MG63 (cell line): ENCODE results near the gene RASA3. TPM values are rescaled to one million over a fixed set of nuclear protein-coding genes. Genes with fewer than 3 reads are reported as not detected.

Experiments
- DNase-seq: peaks from one replicate; pipeline ENCODE4 v3.0.0-alpha.2; 2020
- H3K27me3 ChIP-seq: fragments of 250-450 bp; sonication (Bioruptor Pico); 2 replicates; pipeline ENCODE4 v1.5.1; 2020; ENCODE audit warnings: mild to moderate bottlenecking, moderate library complexity
- H3K36me3 ChIP-seq: fragments of 250-450 bp; sonication (Bioruptor Pico); 2 replicates; pipeline ENCODE4 v1.5.1; 2020; ENCODE audit warnings: mild to moderate bottlenecking, moderate library complexity
- H3K4me3 ChIP-seq: fragments of 250-450 bp; sonication (Bioruptor Pico); 2 replicates; pipeline ENCODE4 v1.5.1; 2020; ENCODE audit warnings: mild to moderate bottlenecking, moderate library complexity
- H3K9me3 ChIP-seq: fragments of 250-450 bp; sonication (Bioruptor Pico); 2 replicates; pipeline ENCODE4 v1.5.1; 2020; ENCODE audit warnings: mild to moderate bottlenecking, moderate library complexity
- total RNA-seq: library from RNA; depleted of rRNA; stranded (reverse); fragments of >200 nt; shearing (Covaris generic); gene quantifications from 2 replicates; pipeline ENCODE4 v1.2.3, GENCODE V29; 2014; ENCODE audit warnings: low replicate concordance

Gene RASA3
- total RNA-seq, 1 experiment from 2014 or later: 21.7 TPM

GRCh38 chr13:114001331-114002008, 131.0 kb downstream of the RASA3 start:
- no peaks in the 10 kb centered on the region for H3K27me3 ChIP-seq
- peaks cover 5% of the 10 kb centered on the region; the same call in 1 of the 2 replicates for H3K36me3 ChIP-seq

GRCh38 chr13:114000151-114001040, 132.0 kb downstream of the RASA3 start:
- Histone ChIP-seq H3K27me3 (no peaks in the 10 kb centered on the region), H3K4me3 (no peak overlapping the region), H3K9me3 (no peaks in the 10 kb centered on the region), H3K36me3 (peaks cover 8% of the 10 kb centered on the region)
- DNase-seq: no peak

More at GRCh38 chr13:114001331-114002008, 131.0 kb downstream of the RASA3 start:
- no peaks in the 10 kb centered on the region for H3K9me3 ChIP-seq
- DNase-seq: no peak
- no peak overlapping the region for H3K4me3 ChIP-seq

GRCh38 chr13:113999618-113999910, 132.9 kb downstream of the RASA3 start:
- no peaks in the 10 kb centered on the region for H3K9me3 ChIP-seq
- H3K4me3 ChIP-seq: no peak overlapping the region
- no peak for DNase-seq
- no peaks in the 10 kb centered on the region for H3K27me3 ChIP-seq
- H3K36me3 ChIP-seq: peaks cover 8% of the 10 kb centered on the region

GRCh38 chr13:113998781-113999617, 133.4 kb downstream of the RASA3 start:
- no peak for DNase-seq
- no peaks in the 10 kb centered on the region for H3K9me3 ChIP-seq
- peaks cover 8% of the 10 kb centered on the region for H3K36me3 ChIP-seq
- H3K4me3 ChIP-seq: no peak overlapping the region
- H3K27me3 ChIP-seq: no peaks in the 10 kb centered on the region

GRCh38 chr13:113997845-113998751, 134.3 kb downstream of the RASA3 start:
- DNase-seq: no peak
- Histone ChIP-seq H3K9me3 (no peaks in the 10 kb centered on the region), H3K4me3 (no peak overlapping the region), H3K27me3 (no peaks in the 10 kb centered on the region), H3K36me3 (peaks cover 11% of the 10 kb centered on the region)

GRCh38 chr13:113996912-113997745, 135.3 kb downstream of the RASA3 start:
- Histone ChIP-seq H3K27me3 (no peaks in the 10 kb centered on the region), H3K4me3 (no peak overlapping the region), H3K36me3 (peaks cover 16% of the 10 kb centered on the region), H3K9me3 (no peaks in the 10 kb centered on the region)
- no peak for DNase-seq

GRCh38 chr13:113996081-113996911, 136.1 kb downstream of the RASA3 start:
- no peak for DNase-seq
- Histone ChIP-seq H3K27me3 (no peaks in the 10 kb centered on the region), H3K36me3 (peaks cover 25% of the 10 kb centered on the region), H3K9me3 (no peaks in the 10 kb centered on the region), H3K4me3 (no peak overlapping the region)

GRCh38 chr13:113995051-113995601, 137.3 kb downstream of the RASA3 start:
- H3K27me3 ChIP-seq: no peaks in the 10 kb centered on the region
- H3K36me3 ChIP-seq: peaks cover 27% of the 10 kb centered on the region
- no peak overlapping the region for H3K4me3 ChIP-seq
- DNase-seq: no peak
- H3K9me3 ChIP-seq: no peaks in the 10 kb centered on the region

- Histone ChIP-seq H3K9me3 (no peaks in the 10 kb centered on the region), H3K27me3 (no peaks in the 10 kb centered on the region), H3K36me3 (peaks cover 32% of the 10 kb centered on the region), H3K4me3 (no peak overlapping the region)
- no peak for DNase-seq
Measured at GRCh38 chr13:113992276-113993005, 140.0 kb downstream of the RASA3 start.

- Histone ChIP-seq H3K9me3 (no peaks in the 10 kb centered on the region), H3K27me3 (no peaks in the 10 kb centered on the region), H3K4me3 (no peak overlapping the region), H3K36me3 (peaks cover 32% of the 10 kb centered on the region)
- DNase-seq: no peak
Measured at GRCh38 chr13:113991676-113992179, 140.7 kb downstream of the RASA3 start.

GRCh38 chr13:113991191-113991669, 141.2 kb downstream of the RASA3 start:
- H3K4me3 ChIP-seq: no peak overlapping the region
- no peaks in the 10 kb centered on the region for H3K9me3 ChIP-seq
- H3K27me3 ChIP-seq: no peaks in the 10 kb centered on the region
- DNase-seq: no peak
- H3K36me3 ChIP-seq: peaks cover 30% of the 10 kb centered on the region

GRCh38 chr13:113990321-113990837, 142.0 kb downstream of the RASA3 start:
- Histone ChIP-seq H3K27me3 (no peaks in the 10 kb centered on the region), H3K4me3 (no peak overlapping the region), H3K36me3 (peaks cover 28% of the 10 kb centered on the region), H3K9me3 (no peaks in the 10 kb centered on the region)
- no peak for DNase-seq

- Histone ChIP-seq H3K4me3 (no peak overlapping the region), H3K9me3 (no peaks in the 10 kb centered on the region), H3K27me3 (no peaks in the 10 kb centered on the region), H3K36me3 (peaks cover 28% of the 10 kb centered on the region)
- DNase-seq: no peak
Measured at GRCh38 chr13:113989585-113990300, 142.7 kb downstream of the RASA3 start.
